HEK293T (cell line): Measurements from ENCODE around the gene MINAR1.

ENCODE experiments used
- CTCF ChIA-PET: fragments of 350-600 bp; formaldehyde crosslinking; extraction: SDS; loops from one replicate; lab custom pipeline; 2021; ENCODE audit warnings: antibody characterized with exemption, inconsistent platforms; lab: Yijun Ruan, JAX
- POLR2A ChIA-PET: fragments of 350-600 bp; formaldehyde crosslinking; extraction: SDS; loops from one replicate; lab custom pipeline; 2020; ENCODE audit warnings: antibody characterized with exemption, inconsistent platforms; lab: Yijun Ruan, JAX
- DNase-seq: peaks from one replicate; pipeline ENCODE4 v3.0.0; 2012; ENCODE audit warnings: mixed read lengths; ENCODE audit errors: extremely low spot score
- ARNT ChIP-seq: fragments of 450-650 bp; IDR thresholded peaks from 2 replicates; pipeline ENCODE4 v1.6.1; 2017; ENCODE audit warnings: mild to moderate bottlenecking
- BHLHE40 ChIP-seq: fragments of 450-650 bp; IDR thresholded peaks from 2 replicates; pipeline ENCODE4 v1.6.1; 2016; ENCODE audit warnings: mild to moderate bottlenecking, moderate library complexity, borderline replicate concordance
- CTBP1 ChIP-seq: fragments of 450-650 bp; IDR thresholded peaks from 2 replicates; pipeline ENCODE4 v1.6.1; 2016; ENCODE audit warnings: borderline replicate concordance
- ELF4 ChIP-seq: fragments of 450-650 bp; IDR thresholded peaks from 2 replicates; pipeline ENCODE4 v1.6.1; 2017; ENCODE audit warnings: antibody characterized with exemption
- FOXA1 ChIP-seq: fragments of 450-650 bp; IDR thresholded peaks from 2 replicates; pipeline ENCODE4 v1.6.1; 2016; ENCODE audit warnings: mild to moderate bottlenecking
- FOXK2 ChIP-seq: fragments of 450-650 bp; IDR thresholded peaks from 2 replicates; pipeline ENCODE4 v1.6.1; 2016; ENCODE audit warnings: mild to moderate bottlenecking
- FOXM1 ChIP-seq: fragments of 450-650 bp; IDR thresholded peaks from 2 replicates; pipeline ENCODE4 v1.6.1; 2017; ENCODE audit warnings: mild to moderate bottlenecking, borderline replicate concordance
- HDGF ChIP-seq: fragments of 450-650 bp; IDR thresholded peaks from 2 replicates; pipeline ENCODE4 v1.6.1; 2017; ENCODE audit warnings: antibody characterized with exemption, borderline replicate concordance
- L3MBTL2 ChIP-seq: fragments of 450-650 bp; conservative IDR thresholded peaks from 2 replicates; pipeline ENCODE4 v1.6.1; 2016; ENCODE audit warnings: mild to moderate bottlenecking
- LEF1 ChIP-seq: fragments of 450-650 bp; IDR thresholded peaks from 2 replicates; pipeline ENCODE4 v1.6.1; 2017; ENCODE audit warnings: mild to moderate bottlenecking, borderline replicate concordance
- NFRKB ChIP-seq: fragments of 450-650 bp; IDR thresholded peaks from 2 replicates; pipeline ENCODE4 v1.6.1; 2016; ENCODE audit warnings: mild to moderate bottlenecking, moderate library complexity
- SP1 ChIP-seq: fragments of 450-650 bp; IDR thresholded peaks from 2 replicates; pipeline ENCODE4 v1.6.1; 2017
- SUZ12 ChIP-seq: fragments of 450-650 bp; IDR thresholded peaks from 2 replicates; pipeline ENCODE4 v1.6.1; 2016; ENCODE audit warnings: mild to moderate bottlenecking
- TARDBP ChIP-seq: fragments of 450-650 bp; IDR thresholded peaks from 2 replicates; pipeline ENCODE4 v1.6.1; 2016
- ZNF384 ChIP-seq: fragments of 450-650 bp; IDR thresholded peaks from 2 replicates; pipeline ENCODE4 v1.6.1; 2016
- TF ChIP-seq, protein P1 (sequence below): fragments of 450-650 bp; IDR thresholded peaks from 2 replicates; pipeline ENCODE4 v1.6.1; 2016

The MINAR1 gene

DNA sequence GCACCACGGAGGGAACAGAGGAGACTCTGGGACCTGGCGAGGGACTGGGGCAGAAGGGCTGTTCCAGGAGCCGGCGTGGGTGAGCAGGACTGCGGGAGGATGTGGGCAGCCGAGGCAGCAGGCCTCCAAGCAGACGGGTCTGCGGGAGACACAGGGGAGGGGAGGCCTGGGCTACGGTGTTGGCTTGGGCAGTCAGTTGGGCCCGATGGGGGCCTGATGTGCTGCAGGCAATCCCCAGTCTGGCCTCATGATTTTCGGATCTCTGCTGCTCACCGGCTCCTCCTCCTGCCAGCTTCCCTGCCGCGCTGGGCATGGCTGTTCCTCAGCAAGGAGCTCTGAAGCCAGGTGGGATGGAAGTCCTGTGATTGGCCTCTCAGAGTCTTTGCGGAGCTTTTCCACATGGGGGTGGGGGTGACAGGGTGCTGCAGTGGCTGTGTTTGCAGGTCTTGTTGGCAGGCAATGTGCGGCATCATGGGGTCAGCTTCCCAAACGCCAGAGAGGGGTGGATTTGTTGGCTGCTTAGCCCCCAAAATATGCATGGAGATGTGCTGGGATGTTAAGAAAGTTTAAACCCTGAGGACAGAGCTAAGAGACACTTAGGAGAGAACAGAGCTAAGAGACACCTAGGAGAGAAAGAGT is 19.3 kb downstream of the MINAR1 start:
- no peak for TF ChIP-seq FOXK2
- TF ChIP-seq SP1 = no peak
- TF ChIP-seq L3MBTL2 = no peak
- TF ChIP-seq ARNT = no peak
- TF ChIP-seq NFRKB = no peak
- TF ChIP-seq CTBP1 = no peak
- TF ChIP-seq LEF1 = no peak
- TF ChIP-seq, protein P1, sequence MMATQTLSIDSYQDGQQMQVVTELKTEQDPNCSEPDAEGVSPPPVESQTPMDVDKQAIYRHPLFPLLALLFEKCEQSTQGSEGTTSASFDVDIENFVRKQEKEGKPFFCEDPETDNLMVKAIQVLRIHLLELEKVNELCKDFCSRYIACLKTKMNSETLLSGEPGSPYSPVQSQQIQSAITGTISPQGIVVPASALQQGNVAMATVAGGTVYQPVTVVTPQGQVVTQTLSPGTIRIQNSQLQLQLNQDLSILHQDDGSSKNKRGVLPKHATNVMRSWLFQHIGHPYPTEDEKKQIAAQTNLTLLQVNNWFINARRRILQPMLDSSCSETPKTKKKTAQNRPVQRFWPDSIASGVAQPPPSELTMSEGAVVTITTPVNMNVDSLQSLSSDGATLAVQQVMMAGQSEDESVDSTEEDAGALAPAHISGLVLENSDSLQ = no peak
- no peak for TF ChIP-seq FOXM1
- no peak for TF ChIP-seq HDGF
- no peak for TF ChIP-seq ELF4
- no peak for DNase-seq
- CTCF ChIA-PET = interaction anchor here (0.6 to 2.6 kb wide), 4 partner anchors 8 to 145 kb away, joined by 3 to 11 read pairs (median 6); partner anchors contain the start of gene MINAR1
- POLR2A ChIA-PET = no interaction called here

DNA sequence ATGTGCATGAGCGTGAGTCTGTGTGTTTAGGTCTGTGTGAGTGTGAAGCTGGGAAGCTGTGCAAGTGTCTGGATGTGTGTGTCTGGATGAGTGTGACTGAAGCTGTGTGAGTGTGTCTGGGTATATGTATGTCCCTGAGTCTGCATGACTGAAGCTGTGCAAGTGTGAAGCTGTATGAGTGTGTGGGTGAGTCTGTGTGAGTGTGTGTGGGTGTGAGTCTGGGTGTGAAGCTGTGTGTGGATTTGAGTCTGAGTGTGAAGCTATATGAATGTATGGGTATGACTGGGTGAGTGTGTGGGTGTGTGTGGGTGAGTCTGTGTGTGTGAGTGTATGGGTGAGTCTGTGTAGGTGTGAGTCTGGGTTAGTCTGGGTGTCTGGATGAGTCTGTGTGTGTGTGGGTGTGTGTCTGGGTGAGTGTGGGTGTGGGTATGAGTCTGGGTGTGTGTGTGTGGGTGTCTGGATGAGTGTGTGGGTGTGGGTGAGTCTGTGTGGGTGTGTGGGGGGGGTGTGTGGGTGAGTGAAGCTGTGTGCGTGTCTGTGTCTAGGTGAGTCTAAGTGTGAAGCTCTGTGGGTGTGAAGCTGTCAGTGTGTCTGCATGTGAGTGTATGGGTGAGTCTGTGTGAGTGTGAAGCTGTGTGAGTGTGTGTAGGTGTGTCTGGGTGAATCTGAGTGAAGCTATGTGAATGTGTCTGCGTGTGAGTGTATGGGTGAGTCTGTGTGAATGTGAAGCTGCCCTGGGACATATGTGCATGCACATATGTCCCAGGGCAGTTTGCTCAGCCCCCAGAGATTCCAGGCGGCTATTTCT is 20.3 kb downstream of the MINAR1 start:
- ChIA-PET POLR2A (no interaction called here), CTCF (interaction anchor here (1.0 to 1.4 kb wide), 2 partner anchors 12 to 20 kb away, joined by 3 to 5 read pairs; partner anchors contain the start of gene MINAR1)
- no peak for DNase-seq
- TF ChIP-seq ARNT = no peak
- TF ChIP-seq SUZ12 = no peak
- no peak for TF ChIP-seq ELF4
- TF ChIP-seq BHLHE40 = no peak
- no peak for TF ChIP-seq L3MBTL2
- TF ChIP-seq TARDBP = no peak
- no peak for TF ChIP-seq SP1
- no peak for TF ChIP-seq FOXM1
- TF ChIP-seq NFRKB = no peak
- TF ChIP-seq HDGF = no peak
- TF ChIP-seq ZNF384 = no peak
- TF ChIP-seq, protein P1 = no peak
- no peak for TF ChIP-seq FOXK2
- no peak for TF ChIP-seq CTBP1
- TF ChIP-seq LEF1 = no peak
- TF ChIP-seq FOXA1 = no peak

DNA sequence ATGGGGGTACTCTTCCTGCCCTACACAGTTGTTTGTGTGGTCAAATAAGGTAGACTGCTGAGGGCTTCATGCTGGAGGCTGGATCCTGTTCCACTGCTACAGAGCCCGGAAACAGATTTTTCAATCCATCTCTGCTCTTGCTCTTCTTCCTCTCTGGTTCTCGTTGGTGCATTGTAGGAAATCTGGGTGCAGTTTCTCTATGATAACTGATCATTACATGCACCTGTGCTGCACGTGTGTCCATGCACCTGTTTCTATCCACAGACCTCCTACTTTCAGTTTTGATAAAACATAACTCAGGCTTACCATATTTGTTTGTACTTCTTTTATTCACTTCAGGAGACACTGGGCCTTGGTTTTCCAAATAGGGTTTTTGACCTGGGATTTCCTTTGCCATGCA is 21.3 kb downstream of the MINAR1 start:
- no peak for DNase-seq
- ChIA-PET POLR2A (no interaction called here), CTCF (no interaction called here)
- TF ChIP-seq SUZ12 (no peak), ZNF384 (no peak), FOXM1 (no peak)

DNA sequence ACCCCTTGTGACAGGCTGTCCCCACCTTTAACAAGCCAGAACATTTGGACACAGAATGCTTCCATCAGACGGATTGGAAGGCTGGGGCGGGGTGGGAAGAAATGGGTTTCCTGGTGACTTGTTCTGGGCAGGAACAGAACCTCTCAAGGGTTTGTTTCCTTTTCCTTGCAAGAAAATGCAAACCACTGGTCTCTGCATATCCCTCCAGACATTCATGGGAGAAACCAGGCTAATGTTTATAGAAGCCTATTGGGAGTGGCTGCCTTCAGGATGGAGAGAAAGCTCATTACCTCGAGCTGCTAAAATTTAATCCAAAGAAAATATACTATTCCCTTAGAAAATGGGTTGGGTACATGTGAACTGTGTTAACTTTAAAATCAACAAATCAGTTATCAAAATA is 21.9 kb downstream of the MINAR1 start:
- TF ChIP-seq TARDBP (no peak), FOXM1 (no peak), NFRKB (no peak), ARNT (no peak)
- TF ChIP-seq, protein P1 = no peak
- ChIA-PET POLR2A (no interaction called here), CTCF (no interaction called here)
- no peak for DNase-seq

DNA sequence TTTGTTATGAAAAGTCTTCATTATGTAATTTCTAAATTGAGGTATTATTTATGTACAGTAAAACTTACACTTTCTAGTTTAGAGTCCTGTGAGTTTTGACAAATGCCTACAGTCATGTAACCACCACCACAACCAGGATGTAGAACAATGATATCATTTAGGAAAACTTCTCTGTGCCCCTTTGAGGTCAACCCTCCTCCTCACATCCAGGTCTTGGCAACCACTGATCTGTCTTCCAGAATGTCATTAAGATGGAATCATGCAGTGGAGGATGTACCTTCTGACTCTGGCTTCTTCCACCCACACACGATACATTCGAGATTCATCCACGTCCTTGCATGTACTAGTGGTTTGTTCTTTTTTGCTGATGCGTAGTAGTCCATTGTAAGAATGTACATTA is 23.2 kb downstream of the MINAR1 start:
- DNase-seq = no peak
- ChIA-PET CTCF (no interaction called here), POLR2A (no interaction called here)
- TF ChIP-seq SP1 (no peak), FOXK2 (no peak)

DNA sequence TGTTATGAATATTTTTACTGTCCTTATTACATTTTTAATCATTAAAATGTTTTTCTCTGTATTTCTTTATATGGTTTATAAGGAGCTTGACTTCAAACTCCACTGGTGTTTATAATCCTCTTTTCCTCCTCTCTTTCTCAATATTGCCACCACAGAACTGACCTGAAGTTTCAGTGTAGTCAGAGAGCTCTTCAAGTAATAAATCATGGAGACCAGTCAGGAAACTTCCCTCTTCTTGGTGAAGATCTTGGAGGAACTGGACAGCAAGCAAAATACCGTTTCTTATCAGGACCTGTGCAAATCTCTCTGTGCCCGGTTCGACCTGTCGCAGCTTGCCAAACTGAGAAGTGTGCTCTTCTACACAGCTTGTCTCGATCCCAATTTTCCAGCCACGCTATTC is 23.8 kb downstream of the MINAR1 start:
- ChIA-PET POLR2A (no interaction called here), CTCF (no interaction called here)
- TF ChIP-seq SUZ12 (no peak), LEF1 (no peak)
- DNase-seq = no peak

DNA sequence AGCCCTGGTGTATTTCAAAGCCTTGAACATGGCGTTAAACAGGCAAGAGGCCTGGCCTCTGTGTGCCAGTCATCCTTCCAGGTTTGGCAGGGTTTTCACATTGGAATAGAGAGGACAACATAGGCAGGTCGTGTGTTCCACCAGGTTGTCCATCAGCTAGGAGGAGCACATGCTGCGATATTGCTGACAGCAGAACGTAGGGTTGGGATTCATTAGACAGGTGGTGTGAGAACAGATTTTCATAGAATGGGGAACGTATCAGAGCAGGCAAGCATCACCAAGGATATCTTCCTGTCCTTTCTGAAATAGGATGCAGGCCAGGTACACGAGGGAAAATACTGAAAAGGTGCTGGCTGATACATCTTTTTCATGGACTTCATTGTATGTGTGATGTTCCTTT is 26.4 kb downstream of the MINAR1 start:
- CTCF ChIA-PET = no interaction called here
- POLR2A ChIA-PET = no interaction called here

More for the DNA sequence above, 26.4 kb downstream of the MINAR1 start:
- TF ChIP-seq L3MBTL2 = no peak
- TF ChIP-seq SUZ12 = no peak
- DNase-seq = no peak
